Mammary epithelial cell (primary cell): Measurements from ENCODE around the gene RAD54L2.

ENCODE experiments used
- CTCF ChIP-seq, 2 donors: IDR thresholded peaks in 1 of 2; conservative IDR thresholded peaks in 1 of 2; 2 replicates each; pipeline ENCODE4 v1.5.1; 2011 to 2012; ENCODE audit warnings: inconsistent platforms in 2 of 2, low read length in 2 of 2, mild to moderate bottlenecking in 2 of 2, control low read depth in 1 of 2, low read depth in 1 of 2; ENCODE audit not compliant: insufficient read depth in 1 of 2; ENCODE audit errors: extremely low read depth in 1 of 2
- EZH2 ChIP-seq: IDR thresholded peaks from 2 replicates; pipeline ENCODE4 v1.6.1; 2012; ENCODE audit warnings: low read length, inconsistent platforms, borderline replicate concordance

- TF ChIP-seq CTCF (conservative IDR thresholded peaks at IDR 0.05 in 1 of 2, IDR thresholded peaks at IDR 0.05 in 1 of 2; ENCODE audit: extremely low read depth in 1 of 2, insufficient read depth in 1 of 2, low read depth in 1 of 2, low read length in 2 of 2), result no peak
- no peak for TF ChIP-seq EZH2
Measured at GRCh38 chr3:51535146-51536019, 3.1 kb upstream of the RAD54L2 start.
